ENCODE measurements around the gene TLX1.
A peak's percentile ranks its signal among the peaks of the same experiment; 100 is the strongest.

The TLX1 gene

GRCh38 chr10:101092881-101093354, 38.2 kb upstream of the TLX1 start:
- TF ChIP-seq CTCF (IDR thresholded peaks at IDR 0.05): no peak

GRCh38 chr10:101094121-101094879, 36.8 kb upstream of the TLX1 start:
- no peak for TF ChIP-seq CTCF (IDR thresholded peaks at IDR 0.05)

GRCh38 chr10:101095004-101095403, 36.1 kb upstream of the TLX1 start:
- TF ChIP-seq CTCF (IDR thresholded peaks at IDR 0.05): no peak

GRCh38 chr10:101095550-101096213, 35.4 kb upstream of the TLX1 start:
- TF ChIP-seq CTCF (IDR thresholded peaks at IDR 0.05): peak; percentile 65

GRCh38 chr10:101096378-101096777, 34.7 kb upstream of the TLX1 start:
- no peak for TF ChIP-seq CTCF (IDR thresholded peaks at IDR 0.05)

GRCh38 chr10:101097881-101098280, 33.2 kb upstream of the TLX1 start:
- TF ChIP-seq CTCF (IDR thresholded peaks at IDR 0.05): no peak

GRCh38 chr10:101099901-101100300, 31.2 kb upstream of the TLX1 start:
- no peak for TF ChIP-seq CTCF (IDR thresholded peaks at IDR 0.05)
